ENCODE data around the gene MSH5. TPM values are rescaled to one million over a fixed set of nuclear protein-coding genes. Genes with fewer than 3 reads are reported as not detected.
A peak's percentile ranks its signal among the peaks of the same experiment; 100 is the strongest.

Gene MSH5
- total RNA-seq, 2 experiments from 2014 or later, result 13.6 to 13.7 TPM

GRCh38 chr6:31723245-31723979 lies 16.4 kb upstream of the MSH5 start, which contains the start of gene MPIG6B:
MPIG6B (plus strand) TSS chr6:31723373; CDS start chr6:31723384, 11 bp downstream.
- H3K27me3 Mint-ChIP-seq, result no peaks in the 10 kb centered on the region
- peaks cover 26% of the 10 kb centered on the region for H3K4me1 Mint-ChIP-seq (ENCODE audit: low read depth)
- no peaks in the 10 kb centered on the region for H3K36me3 ChIP-seq (ENCODE audit: insufficient read depth, low read length)
- no peak within 1 kb of the TSS for H3K27ac Mint-ChIP-seq
- H3K4me3 ChIP-seq (ENCODE audit: low read length), result no peak within 1 kb of the TSS
- POLR2A ChIA-PET, result interaction anchor here (1.4 kb wide), 1 partner anchor 20 kb away, joined by 4 read pairs; the partner anchor contains the start of gene ABHD16A
- H3K4me3 Mint-ChIP-seq, result no peak within 1 kb of the TSS
- CTCF ChIA-PET, result no interaction called here
- peaks cover 31% of the 10 kb centered on the region for H3K4me1 ChIP-seq (ENCODE audit: insufficient read depth, low read length)
- DNase-seq (no peak), ATAC-seq (ENCODE audit: poor library complexity) (no peak)
- no peaks in the 10 kb centered on the region for H3K9me3 ChIP-seq (ENCODE audit: control insufficient read depth in 1 of 2, insufficient read depth in 1 of 2, low read length in 2 of 2)
- H3K36me3 Mint-ChIP-seq (ENCODE audit: low read depth), result peaks cover 6% of the 10 kb centered on the region
- no peaks in the 10 kb centered on the region for H3K27me3 ChIP-seq (ENCODE audit: control insufficient read depth in 1 of 2, insufficient read depth in 2 of 2, low read length in 2 of 2)
- no peak for TF ChIP-seq CTCF (IDR thresholded peaks at IDR 0.05)
- H3K9me3 Mint-ChIP-seq, result no peaks in the 10 kb centered on the region
- no peak within 1 kb of the TSS for H3K27ac ChIP-seq (ENCODE audit: low read depth in 1 of 2, low read length in 2 of 2)
- intact Hi-C loops (cut with DNase I, micrococcal nuclease), result no loop called here

GRCh38 chr6:31723980-31724691 lies 15.7 kb upstream of the MSH5 start:
- no peak for TF ChIP-seq CTCF (IDR thresholded peaks at IDR 0.05)
- no peaks in the 10 kb centered on the region for H3K27me3 Mint-ChIP-seq
- Histone ChIP-seq H3K4me3 (ENCODE audit: low read length) (no peak overlapping the region), H3K4me1 (ENCODE audit: insufficient read depth, low read length) (peaks cover 38% of the 10 kb centered on the region), H3K36me3 (ENCODE audit: insufficient read depth, low read length) (no peaks in the 10 kb centered on the region), H3K27me3 (ENCODE audit: control insufficient read depth in 1 of 2, insufficient read depth in 2 of 2, low read length in 2 of 2) (no peaks in the 10 kb centered on the region), H3K27ac (ENCODE audit: low read depth in 1 of 2, low read length in 2 of 2) (no peak overlapping the region), H3K9me3 (ENCODE audit: control insufficient read depth in 1 of 2, insufficient read depth in 1 of 2, low read length in 2 of 2) (no peaks in the 10 kb centered on the region)
- H3K9me3 Mint-ChIP-seq, result no peaks in the 10 kb centered on the region
- DNase-seq (no peak), ATAC-seq (ENCODE audit: poor library complexity) (no peak)
- ChIA-PET CTCF (no interaction called here), POLR2A (interaction anchor here (1.4 kb wide), 1 partner anchor 21 kb away, joined by 4 read pairs; the partner anchor contains the start of gene ABHD16A)
- no peak overlapping the region for H3K4me3 Mint-ChIP-seq
- intact Hi-C loops (cut with DNase I, micrococcal nuclease), result no loop called here
- H3K27ac Mint-ChIP-seq, result no peak overlapping the region
- H3K4me1 Mint-ChIP-seq (ENCODE audit: low read depth), result peaks cover 29% of the 10 kb centered on the region
- H3K36me3 Mint-ChIP-seq (ENCODE audit: low read depth), result peaks cover 6% of the 10 kb centered on the region

GRCh38 chr6:31725502-31726350 lies 14.1 kb upstream of the MSH5 start:
- Histone ChIP-seq H3K9me3 (ENCODE audit: control insufficient read depth in 1 of 2, insufficient read depth in 1 of 2, low read length in 2 of 2) (no peaks in the 10 kb centered on the region), H3K4me1 (ENCODE audit: insufficient read depth, low read length) (peaks cover 52% of the 10 kb centered on the region), H3K36me3 (ENCODE audit: insufficient read depth, low read length) (peaks cover 5% of the 10 kb centered on the region), H3K27ac (ENCODE audit: low read depth in 1 of 2, low read length in 2 of 2) (no peak overlapping the region), H3K4me3 (ENCODE audit: low read length) (no peak overlapping the region), H3K27me3 (ENCODE audit: control insufficient read depth in 1 of 2, insufficient read depth in 2 of 2, low read length in 2 of 2) (no peaks in the 10 kb centered on the region)
- no peak overlapping the region for H3K4me3 Mint-ChIP-seq
- TF ChIP-seq CTCF (IDR thresholded peaks at IDR 0.05), result no peak
- intact Hi-C loops (cut with DNase I, micrococcal nuclease), result no loop called here
- H3K27ac Mint-ChIP-seq, result no peak overlapping the region
- no peak for ATAC-seq (ENCODE audit: poor library complexity)
- no peaks in the 10 kb centered on the region for H3K27me3 Mint-ChIP-seq
- CTCF ChIA-PET, result interaction anchor here (5.8 kb wide), 1 partner anchor 13 kb away, joined by 41 read pairs; the partner anchor contains the start of gene MSH5
- H3K9me3 Mint-ChIP-seq, result no peaks in the 10 kb centered on the region
- POLR2A ChIA-PET, result no interaction called here
- DNase-seq, result peak in 1 of 14 experiments; percentile 13
- peaks cover 19% of the 10 kb centered on the region for H3K36me3 Mint-ChIP-seq (ENCODE audit: low read depth)
- peaks cover 42% of the 10 kb centered on the region for H3K4me1 Mint-ChIP-seq (ENCODE audit: low read depth)

Data from CD4-positive, alpha-beta T cell (primary cell).